ENCODE data around the gene PDPR.
"Not testable (repeated sequence)": the region's sequence is repeated elsewhere in the genome, so short reads cannot be mapped to it uniquely, and the experiment has no call there.

PDPR gene

GRCh38 chr16:70113982-70114826 lies at the start of gene PDPR:
TSS of gene PDPR (plus strand) at chr16:70114332. CDS start at chr16:70120493, 6,161 bp downstream.
- DNase-seq = peak; percentile 87

- peak; percentile 7 for DNase-seq
These were observed 49.2 kb upstream of the PDPR start for GRCh38 chr16:70064841-70065370.

GRCh38 chr16:70065376-70065745 lies 48.8 kb upstream of the PDPR start:
- not testable (repeated sequence) for DNase-seq

- DNase-seq = peak; percentile 84
These were observed 48.1 kb upstream of the PDPR start for GRCh38 chr16:70065746-70066658.

GRCh38 chr16:70066751-70067150 lies 47.4 kb upstream of the PDPR start:
- not testable (repeated sequence) for DNase-seq

GRCh38 chr16:70079081-70079480 lies 35.1 kb upstream of the PDPR start:
- not testable (repeated sequence) for DNase-seq

GRCh38 chr16:70081219-70081618 lies 32.9 kb upstream of the PDPR start:
- DNase-seq = not testable (repeated sequence)

- not testable (repeated sequence) for DNase-seq
These were observed 30.2 kb upstream of the PDPR start for GRCh38 chr16:70083931-70084330.

GRCh38 chr16:70088160-70088559 lies 26.0 kb upstream of the PDPR start:
- not testable (repeated sequence) for DNase-seq

- DNase-seq = not testable (repeated sequence)
These were observed 25.3 kb upstream of the PDPR start for GRCh38 chr16:70088877-70089276.

- DNase-seq = not testable (repeated sequence)
These were observed 24.8 kb upstream of the PDPR start for GRCh38 chr16:70089289-70089688.

GRCh38 chr16:70091104-70091503 lies 23.0 kb upstream of the PDPR start:
- DNase-seq = not testable (repeated sequence)

- DNase-seq = not testable (repeated sequence)
These were observed 20.0 kb upstream of the PDPR start for GRCh38 chr16:70094096-70094495.

GRCh38 chr16:70109583-70110279 lies 4.4 kb upstream of the PDPR start:
- peak; percentile 23 for DNase-seq

- DNase-seq = not testable (repeated sequence)
These were observed 2.0 kb upstream of the PDPR start for GRCh38 chr16:70112162-70112561.

GRCh38 chr16:70113599-70113981 lies 542 bp upstream of the PDPR start:
- not testable (repeated sequence) for DNase-seq

GRCh38 chr16:70118354-70118753 lies 4.2 kb downstream of the PDPR start:
- not testable (repeated sequence) for DNase-seq

GRCh38 chr16:70118776-70119175 lies 4.6 kb downstream of the PDPR start:
- DNase-seq = not testable (repeated sequence)

GRCh38 chr16:70120398-70120797 lies 6.3 kb downstream of the PDPR start:
- not testable (repeated sequence) for DNase-seq

GRCh38 chr16:70123822-70124221 lies 9.7 kb downstream of the PDPR start:
- not testable (repeated sequence) for DNase-seq

- not testable (repeated sequence) for DNase-seq
These were observed 12.1 kb downstream of the PDPR start for GRCh38 chr16:70126226-70126625.

GRCh38 chr16:70127706-70128105 lies 13.6 kb downstream of the PDPR start:
- not testable (repeated sequence) for DNase-seq

Measured in fibroblast of skin of right biceps (primary cell).